Ammon's horn (tissue), 1 donor: ENCODE data around the gene PARD3.

Source experiments
- DNase-seq: peaks from one replicate; pipeline ENCODE4 v3.0.0-alpha.2; 2016; ENCODE audit warnings: low spot score

PARD3 gene

GRCh38 chr10:34340934-34341333 lies 474.2 kb downstream of the PARD3 start:
- no peak for DNase-seq

GRCh38 chr10:34339816-34340553 lies 475.1 kb downstream of the PARD3 start:
- DNase-seq, result no peak

- DNase-seq, result no peak
Observed at GRCh38 chr10:34337917-34338316, 477.2 kb downstream of the PARD3 start.

- DNase-seq, result no peak
Observed at GRCh38 chr10:34335960-34336690, 479.0 kb downstream of the PARD3 start.

- no peak for DNase-seq
Observed at GRCh38 chr10:34334908-34335307, 480.2 kb downstream of the PARD3 start.

- no peak for DNase-seq
Observed at GRCh38 chr10:34333513-34333912, 481.6 kb downstream of the PARD3 start.

- no peak for DNase-seq
Observed at GRCh38 chr10:34327184-34327583, 487.9 kb downstream of the PARD3 start.

- no peak for DNase-seq
Observed at GRCh38 chr10:34323192-34323591, 491.9 kb downstream of the PARD3 start.

- no peak for DNase-seq
Observed at GRCh38 chr10:34320265-34320664, 494.8 kb downstream of the PARD3 start.

GRCh38 chr10:34319197-34319846 lies 495.8 kb downstream of the PARD3 start:
- no peak for DNase-seq

GRCh38 chr10:34316154-34316553 lies 498.9 kb downstream of the PARD3 start:
- DNase-seq, result no peak

GRCh38 chr10:34314457-34314856 lies 500.6 kb downstream of the PARD3 start:
- DNase-seq, result no peak

- no peak for DNase-seq
Observed at GRCh38 chr10:34313888-34314287, 501.2 kb downstream of the PARD3 start.

GRCh38 chr10:34313353-34313752 lies 501.7 kb downstream of the PARD3 start:
- DNase-seq, result no peak

GRCh38 chr10:34311679-34312078 lies 503.4 kb downstream of the PARD3 start:
- DNase-seq, result no peak

GRCh38 chr10:34310234-34310633 lies 504.9 kb downstream of the PARD3 start:
- no peak for DNase-seq

GRCh38 chr10:34305189-34305588 lies 509.9 kb downstream of the PARD3 start:
- DNase-seq, result no peak

- DNase-seq, result no peak
Observed at GRCh38 chr10:34303022-34303421, 512.1 kb downstream of the PARD3 start.

GRCh38 chr10:34299105-34299611 lies 515.9 kb downstream of the PARD3 start:
- DNase-seq, result peak; percentile 78

GRCh38 chr10:34298346-34298818 lies 516.7 kb downstream of the PARD3 start:
- no peak for DNase-seq

- no peak for DNase-seq
Observed at GRCh38 chr10:34297541-34298345, 517.4 kb downstream of the PARD3 start.

- DNase-seq, result no peak
Observed at GRCh38 chr10:34295142-34295548, 520.0 kb downstream of the PARD3 start.
